Stimulated activated CD4-positive, alpha-beta T cell treated with anti-CD3 and anti-CD28 coated beads, Interleukin-4, amount 100 ng/mL, for 24 hours (primary cell): ENCODE measurements around the gene CTBP2.
"Not testable (repeated sequence)": the region's sequence is repeated elsewhere in the genome, so short reads cannot be mapped to it uniquely, and the experiment has no call there.

Source experiments
- DNase-seq: peaks from one replicate; pipeline ENCODE4 v3.0.0-alpha.2; 2020

CTBP2 gene

GRCh38 chr10:125082881-125083575, 77.3 kb downstream of the CTBP2 start:
- no peak for DNase-seq

- not testable (repeated sequence) for DNase-seq
These were observed 77.9 kb downstream of the CTBP2 start for GRCh38 chr10:125082471-125082870.

GRCh38 chr10:125081931-125082330, 78.4 kb downstream of the CTBP2 start:
- DNase-seq, result no peak

GRCh38 chr10:125080984-125081383, 79.4 kb downstream of the CTBP2 start:
- no peak for DNase-seq

GRCh38 chr10:125080296-125080695, 80.1 kb downstream of the CTBP2 start:
- no peak for DNase-seq

GRCh38 chr10:125079091-125079600, 81.2 kb downstream of the CTBP2 start:
- DNase-seq, result no peak

- no peak for DNase-seq
These were observed 83.3 kb downstream of the CTBP2 start for GRCh38 chr10:125076891-125077541.

- no peak for DNase-seq
These were observed 84.1 kb downstream of the CTBP2 start for GRCh38 chr10:125076121-125076825.

GRCh38 chr10:125073996-125074395, 86.4 kb downstream of the CTBP2 start:
- no peak for DNase-seq

GRCh38 chr10:125072794-125073193, 87.6 kb downstream of the CTBP2 start:
- no peak for DNase-seq

- DNase-seq, result no peak
These were observed 89.4 kb downstream of the CTBP2 start for GRCh38 chr10:125071008-125071407.

- no peak for DNase-seq
These were observed 92.0 kb downstream of the CTBP2 start for GRCh38 chr10:125068406-125068805.

- DNase-seq, result no peak
These were observed 92.6 kb downstream of the CTBP2 start for GRCh38 chr10:125067764-125068163.

GRCh38 chr10:125066764-125067450, 93.5 kb downstream of the CTBP2 start:
- DNase-seq, result no peak

- DNase-seq, result peak; percentile 19
These were observed 95.5 kb downstream of the CTBP2 start for GRCh38 chr10:125064681-125065492.

- no peak for DNase-seq
These were observed 97.0 kb downstream of the CTBP2 start for GRCh38 chr10:125063256-125063925.

- no peak for DNase-seq
These were observed 97.5 kb downstream of the CTBP2 start for GRCh38 chr10:125062914-125063230.

- DNase-seq, result no peak
These were observed 98.0 kb downstream of the CTBP2 start for GRCh38 chr10:125062227-125062913.

- DNase-seq, result no peak
These were observed 98.7 kb downstream of the CTBP2 start for GRCh38 chr10:125061557-125062226.

- DNase-seq, result peak; percentile 40
These were observed 99.4 kb downstream of the CTBP2 start for GRCh38 chr10:125060826-125061556.
